EH (cell line): ENCODE results near the gene PTPRC.

ENCODE experiments used
- DNase-seq: peaks from one replicate; pipeline ENCODE4 v3.0.0-alpha.2; 2015; ENCODE audit warnings: low read depth

Gene PTPRC

GRCh38 chr1:198620218-198620617 is 18.6 kb upstream of the PTPRC start:
- DNase-seq, result no peak

DNA sequence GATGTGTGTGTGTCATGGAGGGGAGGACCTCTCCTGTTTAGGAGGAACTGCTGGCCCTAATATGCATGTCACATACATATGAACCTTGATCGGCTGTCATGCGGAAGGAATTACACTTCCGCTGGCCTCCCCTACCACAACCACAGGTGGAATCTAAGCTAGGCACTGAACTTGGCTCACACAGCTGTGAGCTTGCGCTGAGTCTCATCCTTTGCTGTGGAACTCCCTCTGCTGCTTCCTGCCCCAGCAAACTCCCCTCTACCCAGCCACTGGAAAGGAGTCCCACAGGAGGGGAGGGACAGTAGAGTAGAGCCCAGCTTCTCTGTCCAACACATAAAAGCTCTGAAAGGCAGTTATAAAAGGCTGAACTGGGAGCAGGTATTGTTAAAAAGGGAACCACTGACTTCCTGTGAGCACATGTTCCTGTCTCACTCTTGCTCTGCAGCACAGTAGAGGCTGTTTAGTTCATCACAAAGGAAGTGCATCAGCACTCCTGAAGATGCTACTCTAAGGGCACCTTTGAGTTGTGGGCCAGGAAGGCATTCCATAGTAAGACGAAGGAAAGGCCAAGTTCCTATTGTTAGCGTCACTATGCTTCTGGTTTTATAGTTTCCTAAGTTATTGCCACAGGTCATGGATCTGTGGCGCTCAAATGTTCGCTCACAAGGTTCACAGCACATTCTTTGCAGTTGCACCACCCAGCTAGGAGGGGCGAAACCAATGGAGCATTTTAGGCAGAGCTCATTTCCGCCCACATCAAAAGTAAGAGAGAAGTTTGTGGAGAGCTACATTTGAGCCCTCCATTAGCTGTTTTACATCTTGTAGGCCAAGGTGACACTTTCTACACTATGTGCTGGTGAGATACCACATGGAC is 17.7 kb upstream of the PTPRC start:
- no peak for DNase-seq

GRCh38 chr1:198622001-198622400 is 16.8 kb upstream of the PTPRC start:
- DNase-seq, result no peak

DNA sequence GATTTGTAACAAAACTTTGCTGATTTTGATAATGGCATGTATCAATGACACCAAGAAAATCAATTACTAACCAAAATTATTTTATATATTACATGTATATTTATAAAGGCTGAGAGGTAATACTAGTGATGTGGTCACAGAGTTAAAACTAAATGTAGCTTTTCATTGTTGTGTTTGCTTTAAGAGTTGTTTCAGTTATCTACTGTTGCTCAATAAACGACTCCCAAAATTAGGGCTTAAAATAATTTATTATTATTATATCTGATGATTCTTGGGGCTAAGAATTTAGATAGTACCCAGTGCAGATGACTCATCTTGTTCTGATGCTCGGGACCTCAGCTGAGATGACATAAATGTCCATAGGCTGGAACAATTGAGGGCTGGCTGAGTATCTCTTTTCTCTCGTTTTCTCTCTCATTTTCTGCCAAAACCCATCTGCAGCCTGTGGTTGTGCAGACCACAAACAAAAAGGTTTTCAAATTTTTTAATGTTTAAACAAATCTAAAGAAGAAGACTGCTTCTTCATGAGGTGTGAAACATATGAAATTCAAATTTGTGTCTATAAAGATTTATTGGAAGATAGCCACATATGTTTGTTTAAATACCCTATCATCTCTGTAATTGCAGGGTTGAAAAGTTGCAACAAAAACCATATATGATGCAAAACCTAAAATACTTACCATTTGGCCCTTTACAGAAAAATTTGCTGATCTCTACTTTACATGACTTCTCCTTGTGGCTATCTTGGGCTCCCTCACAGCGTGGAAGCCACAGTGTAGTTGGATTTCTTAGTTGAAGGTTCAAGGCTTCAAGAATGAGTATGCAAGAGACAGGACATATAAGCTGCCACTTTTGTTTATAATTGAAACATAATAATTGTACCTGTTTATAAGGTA is 14.8 kb upstream of the PTPRC start:
- DNase-seq, result peak; percentile 91

DNA sequence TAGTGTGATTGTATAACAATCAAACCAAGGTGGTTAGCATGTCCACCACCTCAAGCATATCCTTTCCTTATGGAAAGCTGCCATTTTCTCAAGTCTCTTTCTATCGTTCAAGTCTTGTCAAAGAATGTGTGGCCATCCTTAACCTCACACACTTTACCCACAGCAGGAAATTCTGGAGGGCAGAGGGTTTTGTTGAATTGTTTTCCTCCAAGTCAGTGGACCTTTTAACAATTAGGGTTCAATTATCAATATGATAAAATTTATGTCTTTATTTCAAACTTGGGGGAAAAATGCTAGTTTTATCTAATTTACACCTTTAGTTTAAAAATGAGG is 14.2 kb upstream of the PTPRC start:
- DNase-seq, result no peak

DNA sequence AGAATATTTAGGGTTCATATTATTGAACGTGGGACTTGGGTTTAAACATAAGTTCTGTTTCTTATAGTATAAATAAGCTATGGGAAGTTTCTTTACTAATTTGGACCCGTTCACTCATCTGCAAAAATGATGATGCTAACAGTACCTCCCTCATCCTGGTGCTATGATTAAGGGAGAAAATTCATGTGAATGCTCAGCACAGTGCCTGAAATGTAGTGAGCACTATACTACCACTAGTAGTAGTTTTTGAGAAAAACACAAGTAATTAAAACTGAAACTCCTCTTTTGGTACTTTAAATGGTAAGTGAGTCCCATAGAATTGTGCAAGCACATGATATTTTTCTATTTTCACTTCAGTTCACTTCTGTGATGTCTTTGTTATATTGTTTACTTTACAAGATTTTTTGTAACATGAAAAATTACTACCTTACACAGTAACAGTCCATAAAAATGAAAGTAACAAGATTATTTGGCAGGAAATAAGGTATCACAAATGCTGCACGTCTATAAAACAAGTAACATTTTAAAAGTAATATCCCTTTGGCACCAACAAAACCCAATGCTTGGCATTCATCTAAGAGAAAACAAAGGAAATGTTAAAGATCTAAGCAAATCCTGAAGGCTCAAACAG is 11.3 kb upstream of the PTPRC start:
- DNase-seq, result no peak

DNA sequence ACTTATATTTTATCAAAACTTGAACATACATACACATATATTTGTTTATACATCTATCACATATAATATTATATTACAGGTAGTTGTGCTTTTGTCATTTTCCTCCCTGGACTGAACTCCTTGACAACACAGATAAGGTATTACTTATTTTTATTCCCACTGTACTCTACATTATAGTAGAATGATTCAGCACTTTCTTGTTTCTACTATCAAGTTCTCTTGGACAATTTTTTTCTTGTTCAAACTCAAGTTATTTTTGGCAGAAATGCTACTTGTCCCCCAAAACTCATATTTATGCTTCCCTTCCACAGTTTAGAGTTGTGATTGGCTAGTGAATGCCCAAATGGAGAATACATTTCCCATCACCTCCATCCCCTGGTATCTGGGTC is 10.8 kb upstream of the PTPRC start:
- DNase-seq, result no peak

- DNase-seq, result no peak
Measured at GRCh38 chr1:198629610-198630009, 9.2 kb upstream of the PTPRC start.

GRCh38 chr1:198630863-198631262 is 8.0 kb upstream of the PTPRC start:
- no peak for DNase-seq

DNA sequence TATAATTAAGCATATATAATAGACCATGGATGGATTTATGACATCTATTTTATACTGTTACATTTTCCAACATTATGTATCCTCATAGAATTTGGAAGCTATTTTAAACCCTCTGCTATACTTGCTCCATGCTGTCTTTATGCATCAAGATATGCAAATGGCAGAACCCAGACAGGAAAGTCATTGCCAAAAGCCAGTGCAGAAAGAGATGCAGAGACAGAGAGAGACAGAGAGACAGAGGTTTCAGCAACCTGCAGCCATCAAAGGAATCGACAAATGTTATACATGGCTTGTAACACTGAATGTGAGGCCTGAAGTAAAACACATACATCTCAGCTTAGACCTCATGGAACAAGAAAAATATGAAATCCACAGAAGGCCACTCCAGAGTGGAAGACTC is 7.5 kb upstream of the PTPRC start:
- DNase-seq, result no peak

DNA sequence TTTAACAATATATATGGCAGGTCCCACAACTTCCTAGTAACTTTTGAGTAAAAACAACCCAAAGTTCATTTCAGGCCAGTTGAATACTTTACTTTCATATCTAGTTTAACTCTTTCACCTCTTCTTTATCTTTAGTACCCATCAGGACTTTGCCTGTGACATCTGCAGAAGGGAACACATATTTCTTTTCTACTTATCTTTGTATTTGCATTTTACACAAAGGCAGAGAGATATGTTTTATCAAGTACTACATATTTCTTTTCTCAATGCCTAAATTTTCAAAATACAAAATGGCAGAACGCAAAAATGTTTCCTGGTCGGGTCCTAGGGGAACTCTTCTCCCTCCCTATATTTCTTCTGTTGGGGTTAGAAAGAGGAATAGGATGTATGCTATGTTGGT is 6.8 kb upstream of the PTPRC start:
- no peak for DNase-seq

- DNase-seq, result no peak
Measured at GRCh38 chr1:198633675-198634121, 5.1 kb upstream of the PTPRC start.

DNA sequence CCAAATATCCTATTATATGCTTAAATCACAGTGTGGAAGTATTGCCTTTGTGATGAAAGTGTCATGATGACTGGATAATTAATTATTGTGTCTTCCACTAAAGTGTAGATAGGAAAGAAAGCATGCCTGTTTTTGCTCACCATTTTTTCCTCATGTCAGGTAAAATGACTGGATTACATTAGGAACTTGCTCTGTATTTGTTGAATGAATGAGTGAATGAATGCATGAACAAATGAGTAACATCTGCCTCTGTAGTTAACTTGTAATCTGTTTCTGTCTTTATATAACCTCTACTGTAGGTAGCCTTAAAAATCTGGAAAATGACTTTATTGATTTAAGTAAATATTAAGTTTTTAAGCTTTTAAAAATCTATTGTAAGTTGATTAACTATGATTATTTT is 2.9 kb upstream of the PTPRC start:
- no peak for DNase-seq

- no peak for DNase-seq
Measured at GRCh38 chr1:198636391-198636790, 2.4 kb upstream of the PTPRC start.

- no peak for DNase-seq
Measured at GRCh38 chr1:198637157-198637556, 1.7 kb upstream of the PTPRC start.

DNA sequence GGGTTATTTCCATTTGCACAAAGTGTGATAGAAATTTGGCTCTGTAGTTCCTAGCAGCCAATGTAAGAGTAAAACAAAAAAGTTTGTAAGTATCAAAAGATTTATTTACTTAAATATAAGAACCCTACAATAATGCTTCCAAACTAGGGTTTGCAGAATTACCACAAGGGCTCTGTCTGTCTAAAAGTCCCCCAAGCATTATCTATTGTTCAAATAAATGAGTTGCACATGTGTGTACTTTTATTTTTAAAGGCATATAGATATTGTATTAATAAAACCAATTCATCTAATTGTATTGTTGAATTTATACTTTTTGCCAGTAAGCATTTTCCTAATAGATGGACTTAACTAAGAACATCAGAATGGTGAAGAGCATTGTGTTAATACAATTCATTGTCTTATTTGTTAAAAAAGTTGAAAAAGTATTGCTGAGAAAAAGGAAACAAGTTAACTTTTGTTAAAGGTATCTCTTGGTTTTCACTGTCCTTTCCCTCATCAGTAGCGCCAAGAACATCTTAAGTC is 863 bp upstream of the PTPRC start:
- DNase-seq, result no peak

DNA sequence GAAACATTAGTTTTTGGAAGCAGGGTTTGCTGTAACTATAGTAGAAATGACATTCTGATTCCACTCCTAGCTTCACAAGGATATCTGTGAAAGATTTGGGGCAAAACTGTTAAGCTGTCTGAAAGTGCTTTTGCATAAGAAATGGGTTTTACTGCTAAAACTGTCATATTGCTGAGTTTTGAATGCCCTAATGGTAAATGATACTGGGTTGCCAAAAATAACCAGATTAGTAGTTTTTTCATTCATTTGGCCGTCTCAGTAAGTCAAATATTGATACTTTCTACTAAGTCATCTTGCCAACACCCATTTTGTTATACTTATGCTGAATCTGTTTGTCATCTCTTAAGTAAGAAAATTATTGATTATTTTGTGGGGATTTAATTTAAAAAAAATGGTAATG is 399 bp upstream of the PTPRC start:
- no peak for DNase-seq

GRCh38 chr1:198639671-198640143 is 867 bp downstream of the PTPRC start:
- DNase-seq, result no peak

- DNase-seq, result no peak
Measured at GRCh38 chr1:198640174-198640573, 1.3 kb downstream of the PTPRC start.

DNA sequence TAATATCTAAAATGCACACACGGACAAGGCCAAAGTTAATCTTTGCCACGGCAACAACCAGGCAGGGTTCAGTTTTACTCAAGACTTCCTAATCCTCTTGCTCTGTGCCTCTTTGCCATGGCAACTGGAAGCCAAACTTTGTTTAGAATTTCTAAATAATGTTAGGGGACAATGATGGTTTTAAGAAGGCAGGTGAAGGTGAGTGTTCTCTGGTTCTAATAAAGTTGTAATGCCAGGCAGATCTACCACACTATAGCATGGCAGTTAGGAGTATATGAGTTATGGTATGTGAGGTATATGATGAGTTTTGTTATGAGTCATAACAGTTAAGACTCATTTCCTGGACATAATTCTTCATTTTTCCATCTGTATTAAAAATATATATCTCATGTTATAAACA is 2.7 kb downstream of the PTPRC start:
- no peak for DNase-seq

GRCh38 chr1:198641966-198642668 is 3.3 kb downstream of the PTPRC start:
- no peak for DNase-seq

- DNase-seq, result no peak
Measured at GRCh38 chr1:198642983-198643382, 4.1 kb downstream of the PTPRC start.
